Hepatocyte (in vitro differentiated cells): ENCODE data around the gene HTRA1.

Experiments
- CTCF ChIP-seq: fragments of 200-600 bp; sonication (generic); IDR thresholded peaks from 2 replicates; pipeline ENCODE4 v1.5.1; 2016; ENCODE audit warnings: antibody characterized with exemption, mild to moderate bottlenecking; ENCODE audit not compliant: poor library complexity
- EZH2 ChIP-seq: fragments of 200-600 bp; sonication (generic); IDR thresholded peaks from 2 replicates; pipeline ENCODE4 v1.6.1; 2016; ENCODE audit warnings: antibody characterized with exemption, mild to moderate bottlenecking, borderline replicate concordance
- EZH2phosphoT487 ChIP-seq: fragments of 200-600 bp; sonication (generic); IDR thresholded peaks from one replicate; pipeline ENCODE4 v1.6.1; 2018; ENCODE audit warnings: antibody characterized with exemption, mild to moderate bottlenecking, low read depth, moderate library complexity; ENCODE audit not compliant: unreplicated experiment, severe bottlenecking

- TF ChIP-seq CTCF = no peak
- TF ChIP-seq EZH2phosphoT487 = no peak
- TF ChIP-seq EZH2 = no peak
Measured at GRCh38 chr10:122561212-122561611, 99.9 kb downstream of the HTRA1 start.
